GM12878 (cell line): ENCODE measurements around the gene SHQ1. TPM values are rescaled to one million over a fixed set of nuclear protein-coding genes. Genes with fewer than 3 reads are reported as not detected.

Experiments used
- ATAC-seq: fragments of 200-7000 bp; cut with Tn5 transposase; 3 replicates; pipeline ENCODE4 v1.9.1; 2020; ENCODE audit warnings: mild to moderate bottlenecking, moderate library complexity
- BruUV-seq: library from RNA; stranded (reverse); fragments of 400-500 nt; replicated peaks from 2 replicates; lab custom pipeline; 2021; lab: Mats Ljungman, UMichigan
- CTCF ChIA-PET: fragments of 300-600 bp; sonication (Branson Sonifier 250); formaldehyde crosslinking; extraction: SDS; loops from one replicate; lab custom pipeline; 2021; ENCODE audit warnings: inconsistent platforms; lab: Yijun Ruan, JAX
- POLR2A ChIA-PET: fragments of 350-600 bp; formaldehyde crosslinking; extraction: SDS; loops from one replicate; lab custom pipeline; 2021; ENCODE audit warnings: inconsistent platforms; lab: Charles Lee
- RAD21 ChIA-PET: fragments of 300-600 bp; sonication (Branson Sonifier 250); formaldehyde crosslinking; loops from one replicate; lab custom pipeline; 2023; ENCODE audit warnings: antibody characterized with exemption; ENCODE audit not compliant: unreplicated experiment; lab: Charles Lee
- SMC1A ChIA-PET: fragments of 300-600 bp; sonication (Branson Sonifier 250); formaldehyde crosslinking; loops from one replicate; lab custom pipeline; 2023; ENCODE audit not compliant: unreplicated experiment, uncharacterized antibody; lab: Charles Lee
- DNase-seq: peaks from one replicate; pipeline ENCODE4 v3.0.0-alpha.2; 2011; ENCODE audit warnings: low read depth, low spot score
- FAIRE-seq: peaks from 3 replicates; lab custom pipeline; 2011; peaks lifted over from hg19 to GRCh38; lab: Jason Lieb, UNC
- H2AFZ ChIP-seq: 2 replicates; pipeline ENCODE4 v1.6.0; 2011; ENCODE audit warnings: low read depth, low read length, control low read depth; ENCODE audit not compliant: control insufficient read depth
- H3K27ac ChIP-seq: 2 replicates; pipeline ENCODE4 v1.5.1; 2011; ENCODE audit warnings: control low read depth; ENCODE audit not compliant: control insufficient read depth, insufficient read depth
- H3K27me3 ChIP-seq, 2 experiments: replicated peaks in 1 of 2; 2 replicates each; pipeline versions ENCODE4 v1.6.0 to v1.6.1; 2011; ENCODE audit warnings: low read length in 1 of 2; ENCODE audit not compliant: control insufficient read depth in 2 of 2, insufficient read depth in 2 of 2
- H3K36me3 ChIP-seq, 2 experiments: 2 replicates each; pipeline ENCODE4 v1.5.1; 2011; ENCODE audit warnings: low read length in 1 of 2; ENCODE audit not compliant: control insufficient read depth in 2 of 2, insufficient read depth in 2 of 2
- H3K4me1 ChIP-seq: 2 replicates; pipeline ENCODE4 v1.6.1; 2011; ENCODE audit warnings: mild to moderate bottlenecking, low read length, moderate library complexity, mixed read lengths; ENCODE audit not compliant: control insufficient read depth, insufficient read depth
- H3K4me2 ChIP-seq: 2 replicates; pipeline ENCODE4 v1.6.0; 2011; ENCODE audit warnings: control low read depth; ENCODE audit not compliant: control insufficient read depth, insufficient read depth
- H3K4me3 ChIP-seq: fragments of 200-600 bp; sonication (generic); 2 replicates; pipeline ENCODE4 v1.5.1; 2016
- H3K79me2 ChIP-seq: 2 replicates; pipeline ENCODE4 v1.6.0; 2011; ENCODE audit warnings: low read length; ENCODE audit not compliant: control insufficient read depth, insufficient read depth
- H3K9ac ChIP-seq: 2 replicates; pipeline ENCODE4 v1.8.0; 2011; ENCODE audit warnings: low read length, control low read depth, mixed read lengths; ENCODE audit not compliant: control insufficient read depth, insufficient read depth
- H3K9me3 ChIP-seq: replicated peaks from 3 replicates; pipeline ENCODE4 v1.5.1; 2011; ENCODE audit warnings: mild to moderate bottlenecking, low read length; ENCODE audit not compliant: control insufficient read depth, insufficient read depth
- H4K20me1 ChIP-seq: 2 replicates; pipeline ENCODE4 v1.6.0; 2011; ENCODE audit not compliant: control insufficient read depth, insufficient read depth
- BCL11A ChIP-seq: IDR thresholded peaks from 2 replicates; pipeline ENCODE4 v1.6.1; 2011; ENCODE audit warnings: low read depth, low read length
- CHD2 ChIP-seq: IDR thresholded peaks from 2 replicates; pipeline ENCODE4 v1.6.1; 2011; ENCODE audit warnings: low read depth, low read length, improper control_type of control experiment, borderline replicate concordance
- HDAC6 ChIP-seq: fragments of 200-600 bp; sonication (generic); IDR thresholded peaks from one replicate; pipeline ENCODE4 v1.8.0; 2017; ENCODE audit warnings: antibody characterized with exemption; ENCODE audit not compliant: unreplicated experiment
- HDGF ChIP-seq: fragments of 450-650 bp; IDR thresholded peaks from 2 replicates; pipeline ENCODE4 v1.6.1; 2016; ENCODE audit warnings: antibody characterized with exemption
- IRF3 ChIP-seq: fragments of 450-650 bp; IDR thresholded peaks from 2 replicates; pipeline ENCODE4 v1.6.1; 2014; ENCODE audit warnings: mild to moderate bottlenecking
- IRF4 ChIP-seq: IDR thresholded peaks from 2 replicates; pipeline ENCODE4 v1.6.1; 2011; ENCODE audit warnings: low read depth, low read length
- NFIC ChIP-seq: IDR thresholded peaks from 2 replicates; pipeline ENCODE4 v1.6.1; 2012; ENCODE audit warnings: low read depth, mild to moderate bottlenecking, inconsistent platforms, low read length, moderate library complexity
- NR2F1 ChIP-seq: fragments of 450-650 bp; conservative IDR thresholded peaks from 2 replicates; pipeline ENCODE4 v1.6.1; 2017; ENCODE audit warnings: mild to moderate bottlenecking
- RBBP5 ChIP-seq: fragments of 200-600 bp; sonication (generic); conservative IDR thresholded peaks from 2 replicates; pipeline ENCODE4 v1.6.1; 2016
- RFX5 ChIP-seq: IDR thresholded peaks from 2 replicates; pipeline ENCODE4 v1.6.1; 2011; ENCODE audit warnings: low read depth, low read length, improper control_type of control experiment
- SIX5 ChIP-seq: IDR thresholded peaks from 2 replicates; pipeline ENCODE4 v1.6.1; 2011; ENCODE audit warnings: mild to moderate bottlenecking, low read depth, low read length, moderate library complexity; ENCODE audit not compliant: severe bottlenecking
- SMAD5 ChIP-seq: IDR thresholded peaks from 2 replicates; pipeline ENCODE4 v1.6.1; 2016; ENCODE audit warnings: antibody characterized with exemption, low read depth
- SRF ChIP-seq, 2 experiments: IDR thresholded peaks; 2 replicates each; pipeline ENCODE4 v1.6.1; 2011; ENCODE audit warnings: low read depth in 2 of 2, low read length in 2 of 2, mild to moderate bottlenecking in 1 of 2, moderate library complexity in 1 of 2
- STAT1 ChIP-seq: fragments of 450-650 bp; conservative IDR thresholded peaks from 2 replicates; pipeline ENCODE4 v1.6.1; 2014; ENCODE audit warnings: antibody characterized with exemption, mild to moderate bottlenecking
- TCF12 ChIP-seq: IDR thresholded peaks from 2 replicates; pipeline ENCODE4 v1.6.1; 2011; ENCODE audit warnings: low read depth, mild to moderate bottlenecking, low read length
- USF2 ChIP-seq: IDR thresholded peaks from 2 replicates; pipeline ENCODE4 v1.6.1; 2011; ENCODE audit warnings: low read depth, low read length, improper control_type of control experiment, borderline replicate concordance
- WRNIP1 ChIP-seq: IDR thresholded peaks from 2 replicates; pipeline ENCODE4 v1.6.1; 2011; ENCODE audit warnings: low read depth, low read length, improper control_type of control experiment, borderline replicate concordance
- WGBS: methylation state at CpG from one replicate; pipeline ENCODE4 v1.1.6; 2016; ENCODE audit warnings: low lambda C conversion rate; ENCODE audit not compliant: insufficient replicate concordance, insufficient coverage; ENCODE audit errors: missing lambda C conversion rate; 5-methylcytosine and 5-hydroxymethylcytosine counted together
- in situ Hi-C: fragments of 300-500 bp; cut with MboI; formaldehyde crosslinking; loops from 9 replicates; pipeline ENCODE4 v1.14.3; 2018; ENCODE audit warnings: mixed read lengths
- intact Hi-C: fragments of 100-400 bp; cut with micrococcal nuclease; formaldehyde crosslinking; loops from one replicate; pipeline ENCODE4 v1.14.2; 2022; ENCODE audit not compliant: unreplicated experiment
- polyA plus RNA-seq, 11 experiments: library from polyadenylated mRNA; depleted of rRNA in 4 of 11; unstranded in 6 of 11; stranded (reverse) in 5 of 11; fragments of >200 nt; fragmentation: Nextera tagmentation in 4 of 11; fragmentation: Illumina TruSeq in 1 of 11; extraction: Ambion mirVana in 4 of 11; extraction: Trizol in 1 of 11; gene quantifications; 1 replicate in 1 of 11; 2 replicates in 10 of 11; pipeline versions ENCODE4 v1.2.1 to v1.2.3, GENCODE V29; 2011 to 2016; ENCODE audit warnings: inconsistent platforms in 2 of 11, missing spikeins in 2 of 11, low read depth in 1 of 11
- total RNA-seq, 4 experiments: library from RNA; depleted of rRNA in 3 of 4; stranded (reverse); fragments of >200 nt in 3 of 4; fragmentation: Illumina TruSeq in 1 of 4; extraction: Trizol in 1 of 4; gene quantifications; 2 replicates each; pipeline versions ENCODE4 v1.2.1 to v1.2.3, GENCODE V29; 2013 to 2021
- TF ChIP-seq, protein P1 (sequence below): IDR thresholded peaks from 2 replicates; pipeline ENCODE4 v1.6.1; 2012; ENCODE audit warnings: improper control_type of control experiment, low read depth, low read length; ENCODE audit not compliant: insufficient replicate concordance

Gene SHQ1
- total and polyA plus RNA-seq, 10 of the 15 experiments (the other 5 are each of a cell fraction or from before 2014, with no cell fraction given), result 12.6 to 51.7 (median 24.5) TPM

DNA sequence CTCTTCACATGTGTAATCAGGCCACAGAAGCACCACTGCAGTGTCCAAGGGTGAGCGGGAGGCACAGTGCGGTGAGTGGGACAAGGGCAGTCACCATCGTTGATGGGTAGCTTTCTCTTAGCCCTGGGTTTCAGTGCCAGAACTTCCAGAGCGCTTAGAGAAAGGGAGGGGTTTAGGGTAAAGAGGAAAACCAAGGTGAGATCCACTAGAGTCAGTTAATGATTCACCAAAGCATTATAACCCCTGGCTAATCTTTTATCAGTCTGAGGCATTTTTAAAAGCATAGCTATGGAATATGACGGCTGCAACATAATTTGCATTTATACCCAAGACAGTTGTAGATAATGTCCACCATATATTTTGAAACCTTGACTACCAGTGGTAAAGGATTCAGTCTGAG is 94.8 kb downstream of the SHQ1 start:
- ATAC-seq (no peak), FAIRE-seq (no peak), DNase-seq (no peak)
- no peaks in the 10 kb centered on the region for H4K20me1 ChIP-seq
- in situ Hi-C loops (no loop called here), intact Hi-C loops (loop anchor here (10.0 kb wide), 1 partner anchor 319 kb away; no protein-coding TSS in a partner anchor)
- BruUV-seq, result no TSS peak
- TF ChIP-seq IRF3 (no peak), SMAD5 (no peak), CHD2 (no peak), RBBP5 (no peak), USF2 (no peak), HDAC6 (no peak), STAT1 (no peak), RFX5 (no peak), WRNIP1 (no peak), SRF (IDR thresholded peaks at IDR 0.05; ENCODE audit: low read depth in 2 of 2, low read length in 2 of 2) (no peak), HDGF (no peak), SIX5 (no peak), BCL11A (no peak), IRF4 (no peak), TCF12 (no peak), NFIC (no peak), NR2F1 (no peak)
- TF ChIP-seq, protein P1, sequence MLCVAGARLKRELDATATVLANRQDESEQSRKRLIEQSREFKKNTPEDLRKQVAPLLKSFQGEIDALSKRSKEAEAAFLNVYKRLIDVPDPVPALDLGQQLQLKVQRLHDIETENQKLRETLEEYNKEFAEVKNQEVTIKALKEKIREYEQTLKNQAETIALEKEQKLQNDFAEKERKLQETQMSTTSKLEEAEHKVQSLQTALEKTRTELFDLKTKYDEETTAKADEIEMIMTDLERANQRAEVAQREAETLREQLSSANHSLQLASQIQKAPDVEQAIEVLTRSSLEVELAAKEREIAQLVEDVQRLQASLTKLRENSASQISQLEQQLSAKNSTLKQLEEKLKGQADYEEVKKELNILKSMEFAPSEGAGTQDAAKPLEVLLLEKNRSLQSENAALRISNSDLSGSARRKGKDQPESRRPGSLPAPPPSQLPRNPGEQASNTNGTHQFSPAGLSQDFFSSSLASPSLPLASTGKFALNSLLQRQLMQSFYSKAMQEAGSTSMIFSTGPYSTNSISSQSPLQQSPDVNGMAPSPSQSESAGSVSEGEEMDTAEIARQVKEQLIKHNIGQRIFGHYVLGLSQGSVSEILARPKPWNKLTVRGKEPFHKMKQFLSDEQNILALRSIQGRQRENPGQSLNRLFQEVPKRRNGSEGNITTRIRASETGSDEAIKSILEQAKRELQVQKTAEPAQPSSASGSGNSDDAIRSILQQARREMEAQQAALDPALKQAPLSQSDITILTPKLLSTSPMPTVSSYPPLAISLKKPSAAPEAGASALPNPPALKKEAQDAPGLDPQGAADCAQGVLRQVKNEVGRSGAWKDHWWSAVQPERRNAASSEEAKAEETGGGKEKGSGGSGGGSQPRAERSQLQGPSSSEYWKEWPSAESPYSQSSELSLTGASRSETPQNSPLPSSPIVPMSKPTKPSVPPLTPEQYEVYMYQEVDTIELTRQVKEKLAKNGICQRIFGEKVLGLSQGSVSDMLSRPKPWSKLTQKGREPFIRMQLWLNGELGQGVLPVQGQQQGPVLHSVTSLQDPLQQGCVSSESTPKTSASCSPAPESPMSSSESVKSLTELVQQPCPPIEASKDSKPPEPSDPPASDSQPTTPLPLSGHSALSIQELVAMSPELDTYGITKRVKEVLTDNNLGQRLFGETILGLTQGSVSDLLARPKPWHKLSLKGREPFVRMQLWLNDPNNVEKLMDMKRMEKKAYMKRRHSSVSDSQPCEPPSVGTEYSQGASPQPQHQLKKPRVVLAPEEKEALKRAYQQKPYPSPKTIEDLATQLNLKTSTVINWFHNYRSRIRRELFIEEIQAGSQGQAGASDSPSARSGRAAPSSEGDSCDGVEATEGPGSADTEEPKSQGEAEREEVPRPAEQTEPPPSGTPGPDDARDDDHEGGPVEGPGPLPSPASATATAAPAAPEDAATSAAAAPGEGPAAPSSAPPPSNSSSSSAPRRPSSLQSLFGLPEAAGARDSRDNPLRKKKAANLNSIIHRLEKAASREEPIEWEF, result no peak
- ChIA-PET POLR2A (interaction anchor here (1.0 kb wide), 1 partner anchor 9 kb away, joined by 3 read pairs; no protein-coding TSS in a partner anchor), SMC1A (interaction anchor here (1.9 to 3.0 kb wide), 2 partner anchors 9 to 66 kb away, joined by 4 to 13 read pairs; no protein-coding TSS in a partner anchor), RAD21 (interaction anchor here (0.6 kb wide), 1 partner anchor 30 kb away, joined by 3 read pairs; no protein-coding TSS in a partner anchor), CTCF (interaction anchor here (1.9 kb wide), 1 partner anchor 87 kb away, joined by 5 read pairs; no protein-coding TSS in a partner anchor)
- H3K9ac ChIP-seq, result no peak overlapping the region
- no peak overlapping the region for H2AFZ ChIP-seq
- peaks cover 0 to 3% of the 10 kb centered on the region in 2 experiments; a peak in 1 of 4 replicates for H3K36me3 ChIP-seq
- H3K27me3 ChIP-seq, result no peaks in the 10 kb centered on the region
- peaks cover 14% of the 10 kb centered on the region for H3K4me1 ChIP-seq
- H3K79me2 ChIP-seq, result no peaks in the 10 kb centered on the region
- no peak overlapping the region for H3K4me2 ChIP-seq
- H3K9me3 ChIP-seq, result no peaks in the 10 kb centered on the region
- no peak overlapping the region for H3K4me3 ChIP-seq
- H3K27ac ChIP-seq, result no peak overlapping the region
- over 99% methylated on average over 5 of the region's 5 CpGs for WGBS
